T-helper 2 cell treated with Interferon-gamma antibody and Interleukin-4, amounts not matched to agents 5 μg/mL and 100 μg/mL, for 36 hours (primary cell): ENCODE data around the gene WDR27.
"Not testable (repeated sequence)": the region's sequence is repeated elsewhere in the genome, so short reads cannot be mapped to it uniquely, and the experiment has no call there.

ENCODE experiments used
- DNase-seq: peaks from one replicate; pipeline ENCODE4 v3.0.0; 2021; ENCODE audit warnings: low spot score
- H3K27ac Mint-ChIP-seq: one replicate; pipeline ENCODE4 v1.8.0; 2021; ENCODE audit warnings: mild to moderate bottlenecking, mixed read lengths
- H3K27me3 Mint-ChIP-seq: one replicate; pipeline ENCODE4 v1.8.0; 2021; ENCODE audit warnings: low read depth, mixed read lengths
- H3K36me3 Mint-ChIP-seq: one replicate; pipeline ENCODE4 v1.8.0; 2021; ENCODE audit warnings: low read depth, mixed read lengths
- H3K4me1 Mint-ChIP-seq: one replicate; pipeline ENCODE4 v1.8.0; 2021; ENCODE audit warnings: low read depth, mixed read lengths
- H3K4me3 Mint-ChIP-seq: one replicate; pipeline ENCODE4 v1.8.0; 2022; ENCODE audit warnings: mild to moderate bottlenecking, moderate library complexity, mixed read lengths
- H3K9me3 Mint-ChIP-seq: one replicate; pipeline ENCODE4 v1.8.0; 2021; ENCODE audit warnings: mixed read lengths

The WDR27 gene

DNA sequence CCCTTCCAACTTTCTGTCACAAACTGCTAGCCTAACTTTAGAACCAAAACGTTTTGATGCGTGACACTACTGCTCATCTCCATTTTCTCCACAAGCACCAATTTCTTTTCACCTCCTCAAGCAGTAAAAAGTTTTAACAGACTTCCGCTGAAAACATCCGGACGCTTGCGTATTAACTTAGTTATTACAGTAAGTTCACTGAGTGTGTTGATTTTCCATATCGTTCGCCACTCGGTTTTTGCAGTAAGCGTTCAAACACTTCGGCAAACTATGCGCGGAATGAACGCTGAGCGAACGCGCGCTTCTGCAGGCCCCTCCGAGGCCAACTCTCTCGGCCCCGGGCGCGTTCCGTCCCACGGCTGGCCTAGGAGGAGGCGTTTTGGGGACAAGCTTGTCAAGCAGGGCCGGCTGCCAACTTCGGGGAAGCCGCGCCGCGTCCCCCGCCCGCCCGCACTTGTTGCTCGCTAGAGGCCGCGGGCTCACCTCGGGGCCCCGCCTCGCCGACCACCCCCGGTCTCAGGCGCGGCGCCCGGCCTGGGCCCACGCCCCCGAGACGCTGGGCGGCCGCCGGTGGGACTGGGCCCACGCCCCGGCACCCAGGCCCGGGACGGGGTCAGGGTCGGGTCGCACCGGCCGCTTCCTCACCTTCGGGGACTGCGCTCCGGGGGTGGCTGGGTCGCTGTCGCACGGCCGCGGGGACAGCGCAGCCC lies 21.5 kb upstream of the WDR27 start:
- peaks cover 4% of the 10 kb centered on the region for H3K27me3 Mint-ChIP-seq
- peaks cover 42% of the 10 kb centered on the region for H3K4me1 Mint-ChIP-seq
- peaks cover 13% of the 10 kb centered on the region for H3K36me3 Mint-ChIP-seq
- H3K4me3 Mint-ChIP-seq, result peak overlapping the region; percentile 92
- H3K9me3 Mint-ChIP-seq, result no peaks in the 10 kb centered on the region
- peak overlapping the region; percentile 98 for H3K27ac Mint-ChIP-seq
- DNase-seq, result peak; percentile 71

DNA sequence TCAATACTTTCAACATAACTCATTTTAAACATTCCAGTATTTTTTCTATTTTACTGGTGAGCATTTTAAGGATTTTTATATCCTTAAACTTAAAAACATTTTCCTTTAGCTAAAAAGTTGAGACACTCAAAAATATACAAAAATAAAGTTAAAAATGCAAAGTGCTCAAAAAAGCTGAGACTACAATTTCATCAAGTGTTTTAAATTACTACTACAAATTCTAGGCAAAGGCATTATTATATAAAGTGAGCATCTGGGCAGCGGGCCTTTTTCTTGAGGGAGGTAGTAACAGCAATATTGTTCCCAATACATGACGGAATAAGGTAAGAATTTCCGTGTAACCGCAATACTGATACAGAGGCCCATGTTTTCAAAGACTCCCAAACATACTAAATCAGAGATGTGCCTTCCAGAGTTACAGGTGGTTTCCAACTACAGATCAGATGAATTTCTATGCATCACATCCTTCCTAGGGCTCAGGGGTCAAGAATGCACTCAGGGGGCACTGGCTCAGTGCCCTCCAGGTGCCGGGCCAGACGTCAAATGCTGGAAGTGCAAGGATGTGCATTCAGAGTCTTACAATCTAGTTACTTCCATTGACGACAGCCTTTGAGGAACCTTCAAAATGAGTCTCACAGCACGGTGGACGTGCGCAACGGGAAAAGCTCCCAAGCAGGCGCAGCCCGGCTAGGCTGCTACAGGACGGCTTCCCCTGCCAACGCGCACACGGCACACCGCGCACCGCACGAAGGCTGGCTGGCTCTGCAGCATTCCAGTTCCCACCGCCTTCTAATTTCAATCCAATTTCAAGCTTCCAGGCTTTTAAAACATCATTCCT lies 20.8 kb upstream of the WDR27 start:
- H3K4me1 Mint-ChIP-seq, result peaks cover 38% of the 10 kb centered on the region
- H3K27me3 Mint-ChIP-seq, result peaks cover 4% of the 10 kb centered on the region

DNA sequence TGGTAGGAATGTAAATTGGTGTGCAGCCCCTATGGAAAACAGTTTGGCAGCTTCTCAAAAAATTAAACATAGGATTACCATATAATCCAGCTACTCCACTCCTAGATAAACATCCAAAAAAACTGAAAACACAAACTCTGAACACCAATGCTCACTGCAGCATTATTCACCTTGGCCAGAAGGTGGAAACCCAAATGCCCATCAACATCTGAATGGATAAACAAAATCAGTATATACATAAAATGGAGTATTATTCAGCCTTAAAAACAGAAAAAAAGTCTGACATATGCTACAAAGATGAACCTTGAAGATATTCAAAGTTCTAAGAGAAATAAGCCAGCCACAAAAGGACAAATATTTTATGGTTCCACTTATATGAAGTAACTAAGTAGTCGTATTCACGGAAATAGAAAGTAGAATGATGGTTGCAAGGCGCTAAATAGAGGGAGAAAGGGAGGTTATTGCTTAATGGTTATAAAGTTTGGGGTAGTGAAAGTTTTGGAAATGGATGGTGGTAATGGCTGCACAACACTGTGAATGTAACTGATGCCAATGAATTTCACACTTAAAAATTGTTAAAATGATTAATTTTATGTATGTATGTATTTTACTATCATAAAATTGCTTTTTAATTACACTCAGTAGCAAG lies 18.5 kb upstream of the WDR27 start:
- Mint-ChIP-seq H3K9me3 (no peaks in the 10 kb centered on the region), H3K4me3 (peak overlapping the region; percentile 14), H3K36me3 (peaks cover 26% of the 10 kb centered on the region), H3K27ac (no peak overlapping the region), H3K27me3 (peaks cover under 1% of the 10 kb centered on the region), H3K4me1 (peaks cover 31% of the 10 kb centered on the region)
- DNase-seq, result no peak

More for the DNA sequence above, 20.8 kb upstream of the WDR27 start:
- Mint-ChIP-seq H3K4me3 (peak overlapping the region; percentile 92), H3K27ac (peak overlapping the region; percentile 98), H3K9me3 (no peaks in the 10 kb centered on the region), H3K36me3 (peaks cover 13% of the 10 kb centered on the region)
- peak; percentile 21 for DNase-seq

DNA sequence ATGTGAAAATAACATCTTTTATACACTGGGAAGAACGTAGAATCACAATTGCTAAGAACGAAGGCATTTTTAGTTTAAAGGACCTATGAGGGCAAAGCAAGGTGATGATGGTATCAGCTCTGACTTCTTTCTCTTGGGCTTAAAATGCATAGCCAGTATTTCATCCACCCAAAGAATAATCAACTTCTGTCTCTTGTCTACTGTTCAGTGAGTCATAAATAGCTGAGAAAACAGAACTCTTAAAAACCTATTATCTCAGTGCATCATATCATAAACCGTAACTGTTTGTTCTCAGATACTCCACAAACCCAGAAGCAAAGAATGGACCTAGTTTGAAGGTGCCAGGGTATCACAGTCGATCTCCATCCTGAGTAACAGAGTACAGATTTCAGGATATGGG lies 17.3 kb upstream of the WDR27 start:
- no peak overlapping the region for H3K4me3 Mint-ChIP-seq
- no peaks in the 10 kb centered on the region for H3K27me3 Mint-ChIP-seq
- peaks cover 27% of the 10 kb centered on the region for H3K4me1 Mint-ChIP-seq
- peaks cover 32% of the 10 kb centered on the region for H3K36me3 Mint-ChIP-seq
- H3K9me3 Mint-ChIP-seq, result no peaks in the 10 kb centered on the region
- H3K27ac Mint-ChIP-seq, result no peak overlapping the region
- no peak for DNase-seq

DNA sequence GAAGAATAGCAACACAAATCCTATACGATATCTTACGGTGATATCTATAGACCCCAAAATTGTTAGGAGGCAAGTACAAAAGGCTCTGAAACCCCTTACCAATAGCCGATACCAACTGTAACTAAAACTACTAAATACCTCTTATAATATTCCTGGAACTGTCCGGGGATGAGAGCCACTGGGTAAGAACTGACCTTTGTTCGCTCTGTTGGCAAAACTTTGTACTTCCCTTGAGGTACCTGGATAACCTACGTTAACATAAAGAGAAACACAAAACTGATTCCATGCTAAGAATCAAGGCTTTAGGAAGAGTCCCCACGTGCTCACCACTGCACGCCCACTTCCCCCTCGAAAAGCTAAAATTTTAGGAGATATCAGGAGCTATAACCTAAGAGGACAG lies 12.8 kb upstream of the WDR27 start:
- Mint-ChIP-seq H3K4me3 (no peak overlapping the region), H3K9me3 (no peaks in the 10 kb centered on the region), H3K36me3 (peaks cover 49% of the 10 kb centered on the region), H3K4me1 (peaks cover 10% of the 10 kb centered on the region), H3K27me3 (no peaks in the 10 kb centered on the region), H3K27ac (no peak overlapping the region)
- DNase-seq, result no peak

DNA sequence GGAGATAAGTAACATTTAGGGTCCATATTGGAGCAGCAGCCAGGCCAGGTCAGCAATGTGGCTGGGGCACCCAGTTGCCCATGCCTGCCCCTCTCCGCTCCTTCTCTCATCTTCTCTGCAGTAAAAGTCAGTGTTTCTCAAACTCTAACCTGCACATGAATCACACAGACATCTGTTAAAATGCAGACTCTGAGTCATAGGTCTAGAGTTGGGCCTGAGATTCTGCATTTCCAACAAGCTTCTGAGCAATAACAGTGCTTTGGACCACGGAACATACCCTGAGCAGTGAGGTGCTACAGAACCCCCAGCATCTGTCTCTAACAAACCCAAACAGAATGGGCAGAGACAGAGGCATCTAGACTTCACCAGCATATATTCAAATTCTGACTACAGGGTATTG lies 12.3 kb upstream of the WDR27 start:
- H3K4me1 Mint-ChIP-seq, result peaks cover 7% of the 10 kb centered on the region
- no peaks in the 10 kb centered on the region for H3K9me3 Mint-ChIP-seq
- peaks cover 46% of the 10 kb centered on the region for H3K36me3 Mint-ChIP-seq
- no peak for DNase-seq
- no peak overlapping the region for H3K4me3 Mint-ChIP-seq
- H3K27ac Mint-ChIP-seq, result no peak overlapping the region
- no peaks in the 10 kb centered on the region for H3K27me3 Mint-ChIP-seq

DNA sequence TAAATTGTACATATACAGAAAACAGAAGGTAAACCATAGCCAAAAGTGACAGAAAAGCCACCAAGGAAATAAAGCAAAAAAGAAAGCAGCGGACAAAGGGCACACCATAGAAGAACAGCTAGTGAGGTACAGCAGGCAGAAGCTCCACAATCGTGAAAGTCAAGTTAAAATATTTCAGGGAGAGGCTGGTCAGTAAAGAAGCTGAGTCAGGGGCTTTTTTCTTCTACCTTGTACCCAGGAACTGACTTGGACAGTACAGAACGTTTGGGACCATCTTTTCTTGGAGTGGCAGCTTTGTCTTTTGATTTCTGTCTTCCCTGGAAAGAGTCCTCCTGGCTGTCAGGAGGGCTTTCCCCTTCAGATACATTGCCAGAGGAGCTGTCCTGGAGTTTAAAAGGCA lies 8.2 kb upstream of the WDR27 start:
- H3K27ac Mint-ChIP-seq, result no peak overlapping the region
- no peak overlapping the region for H3K4me3 Mint-ChIP-seq
- no peak for DNase-seq
- no peaks in the 10 kb centered on the region for H3K9me3 Mint-ChIP-seq
- H3K27me3 Mint-ChIP-seq, result no peaks in the 10 kb centered on the region
- peaks cover 40% of the 10 kb centered on the region for H3K36me3 Mint-ChIP-seq
- H3K4me1 Mint-ChIP-seq, result peaks cover 17% of the 10 kb centered on the region

DNA sequence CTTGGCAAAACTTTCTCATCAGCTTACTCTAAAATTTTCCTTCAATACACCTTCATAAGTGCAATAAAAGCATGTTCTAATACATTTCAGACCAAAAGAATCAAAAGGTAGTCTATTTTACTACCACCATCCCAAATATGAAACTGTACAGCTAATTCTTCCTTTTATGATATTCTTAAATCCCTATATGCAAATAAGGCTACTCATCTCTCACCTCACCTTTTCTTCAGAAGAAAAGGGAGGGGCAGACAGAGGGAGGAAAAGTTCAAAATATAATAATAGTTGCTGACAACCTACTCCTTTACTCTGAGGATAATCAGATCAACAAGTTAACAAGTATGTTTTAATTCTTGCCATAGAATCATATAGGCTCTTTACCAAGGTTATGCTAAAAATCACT lies 7.5 kb upstream of the WDR27 start:
- H3K9me3 Mint-ChIP-seq, result no peaks in the 10 kb centered on the region
- H3K36me3 Mint-ChIP-seq, result peaks cover 41% of the 10 kb centered on the region
- H3K4me3 Mint-ChIP-seq, result no peak overlapping the region
- H3K27ac Mint-ChIP-seq, result no peak overlapping the region
- H3K4me1 Mint-ChIP-seq, result peaks cover 21% of the 10 kb centered on the region
- DNase-seq, result no peak
- no peaks in the 10 kb centered on the region for H3K27me3 Mint-ChIP-seq

DNA sequence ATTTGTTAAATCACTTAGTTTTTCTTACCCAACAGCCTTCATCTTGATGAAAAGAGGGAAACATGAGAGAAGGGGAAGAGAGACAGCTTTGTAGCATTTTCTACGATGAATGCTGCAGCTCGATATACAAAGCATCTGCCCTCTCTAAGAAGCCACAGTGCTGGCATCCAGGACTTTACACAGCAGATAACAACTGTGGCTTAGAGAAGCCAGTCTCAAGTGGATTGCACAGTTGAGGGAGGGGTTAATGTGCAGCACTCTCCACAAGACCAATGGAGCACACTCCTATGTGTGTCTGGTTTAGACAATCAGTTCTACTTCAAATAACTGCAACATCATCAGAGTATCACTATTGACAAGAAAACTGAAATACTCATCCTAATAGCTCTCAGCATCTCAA lies 5.9 kb upstream of the WDR27 start:
- Mint-ChIP-seq H3K27me3 (no peaks in the 10 kb centered on the region), H3K4me1 (peaks cover 32% of the 10 kb centered on the region), H3K4me3 (no peak overlapping the region), H3K36me3 (peaks cover 46% of the 10 kb centered on the region), H3K9me3 (no peaks in the 10 kb centered on the region), H3K27ac (peak overlapping the region; percentile 31)
- DNase-seq, result no peak

DNA sequence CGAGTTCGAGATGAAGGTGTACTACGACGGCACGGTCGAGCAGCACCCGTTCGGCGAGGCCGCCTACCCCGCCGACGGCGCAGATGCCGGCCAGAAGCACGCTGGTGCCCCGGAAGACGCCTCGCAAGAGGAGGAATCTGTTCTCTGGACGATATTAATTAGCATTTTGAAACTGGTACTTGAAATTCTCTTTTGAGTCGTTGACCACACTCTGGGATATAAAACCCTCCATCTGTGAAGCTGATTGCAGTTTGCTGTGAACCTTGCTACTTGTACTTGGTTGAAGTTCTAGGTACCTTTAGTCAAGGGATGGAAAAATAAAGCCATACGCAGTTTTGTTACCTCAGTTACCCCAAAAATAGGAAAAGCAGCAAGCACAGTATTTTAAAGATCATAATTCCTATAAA lies 1.0 kb upstream of the WDR27 start:
- DNase-seq, result no peak
- no peaks in the 10 kb centered on the region for H3K9me3 Mint-ChIP-seq
- no peaks in the 10 kb centered on the region for H3K27me3 Mint-ChIP-seq
- H3K36me3 Mint-ChIP-seq, result peaks cover 27% of the 10 kb centered on the region
- H3K4me3 Mint-ChIP-seq, result peak overlapping the region; percentile 89
- H3K27ac Mint-ChIP-seq, result peak overlapping the region; percentile 88
- peaks cover 37% of the 10 kb centered on the region for H3K4me1 Mint-ChIP-seq

DNA sequence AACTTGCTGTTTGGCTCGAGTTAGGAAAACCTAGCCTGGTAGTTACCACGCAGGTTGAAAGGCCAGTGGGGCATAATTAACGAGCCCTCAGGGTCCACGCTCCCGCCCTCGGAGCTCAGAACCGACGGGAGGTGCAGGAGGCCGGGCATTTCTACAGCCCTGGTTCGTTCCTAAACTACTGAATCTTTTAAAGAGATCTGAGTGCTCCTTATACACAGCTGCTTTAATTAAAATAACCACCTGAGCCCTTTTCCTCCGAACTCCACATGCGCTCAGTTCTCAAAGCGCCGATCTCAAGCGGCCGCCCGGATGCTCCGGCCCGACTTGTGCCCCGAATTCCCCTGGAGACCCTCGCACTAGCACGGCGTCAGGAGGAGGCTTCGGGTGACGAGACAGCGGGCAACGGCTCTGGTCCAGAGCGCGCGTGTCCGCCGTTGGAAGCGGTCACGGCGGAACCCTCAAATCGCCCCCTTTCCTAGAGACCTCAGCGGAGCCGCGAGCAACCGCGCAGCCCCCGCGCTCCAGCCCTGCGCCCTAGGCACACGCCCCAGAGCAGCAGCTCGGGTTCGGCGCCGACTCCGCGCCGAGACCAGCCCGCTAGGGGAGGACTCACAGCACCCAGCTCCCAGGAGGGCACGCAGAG lies 397 bp downstream of the WDR27 start:
- H3K36me3 Mint-ChIP-seq, result peaks cover 27% of the 10 kb centered on the region

DNA sequence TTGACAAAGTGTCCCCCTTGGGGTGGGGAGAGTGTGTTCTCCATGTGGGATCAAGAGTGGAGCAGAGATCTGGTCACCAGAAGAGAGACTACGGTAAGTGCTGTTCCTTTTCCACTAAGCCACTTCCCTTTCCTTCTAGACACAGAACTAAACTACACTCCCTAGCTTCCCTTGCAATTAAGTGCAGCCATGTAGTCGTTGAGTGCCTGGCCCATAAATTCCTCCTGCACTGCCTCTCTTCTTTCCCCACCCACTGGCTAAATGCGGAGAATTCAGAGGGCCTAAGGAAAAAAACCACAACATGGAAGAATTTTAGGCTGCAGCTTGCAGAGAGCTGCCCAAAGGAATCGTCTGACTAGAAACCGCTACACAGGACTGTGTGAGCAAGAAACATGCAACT lies 1.5 kb downstream of the WDR27 start:
- H3K27ac Mint-ChIP-seq, result no peak overlapping the region
- peaks cover 24% of the 10 kb centered on the region for H3K36me3 Mint-ChIP-seq
- no peaks in the 10 kb centered on the region for H3K9me3 Mint-ChIP-seq
- no peak for DNase-seq
- H3K4me3 Mint-ChIP-seq, result peak overlapping the region; percentile 91
- H3K27me3 Mint-ChIP-seq, result no peaks in the 10 kb centered on the region
- peaks cover 27% of the 10 kb centered on the region for H3K4me1 Mint-ChIP-seq

More for the DNA sequence above, 397 bp downstream of the WDR27 start:
- Mint-ChIP-seq H3K4me3 (peak overlapping the region; percentile 91), H3K27ac (peak overlapping the region; percentile 80), H3K9me3 (no peaks in the 10 kb centered on the region), H3K4me1 (peaks cover 34% of the 10 kb centered on the region), H3K27me3 (no peaks in the 10 kb centered on the region)
- no peak for DNase-seq

DNA sequence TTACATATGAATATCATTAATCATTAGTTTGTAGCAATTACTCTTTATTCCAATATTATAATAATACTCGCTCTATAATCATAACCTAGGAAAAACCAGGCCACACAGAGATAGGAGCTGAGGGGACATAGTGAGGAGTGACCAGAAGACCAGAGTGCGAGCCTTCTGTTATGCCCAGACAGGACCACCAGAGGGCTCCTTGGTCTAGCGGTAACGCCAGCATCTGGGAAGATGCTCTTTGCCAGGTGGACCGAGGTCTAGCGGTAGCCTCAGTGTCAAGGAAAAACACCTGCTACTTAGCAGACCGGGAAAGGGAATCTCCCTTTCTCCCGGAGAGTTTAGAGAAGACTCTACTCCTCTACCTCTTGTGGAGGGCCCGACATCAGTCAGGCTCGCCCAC lies 4.7 kb downstream of the WDR27 start:
- DNase-seq, H3K36me3 Mint-ChIP-seq, H3K9me3 Mint-ChIP-seq, H3K27me3 Mint-ChIP-seq, H3K4me3 Mint-ChIP-seq, H3K27ac Mint-ChIP-seq, H3K4me1 Mint-ChIP-seq: not testable (repeated sequence)

DNA sequence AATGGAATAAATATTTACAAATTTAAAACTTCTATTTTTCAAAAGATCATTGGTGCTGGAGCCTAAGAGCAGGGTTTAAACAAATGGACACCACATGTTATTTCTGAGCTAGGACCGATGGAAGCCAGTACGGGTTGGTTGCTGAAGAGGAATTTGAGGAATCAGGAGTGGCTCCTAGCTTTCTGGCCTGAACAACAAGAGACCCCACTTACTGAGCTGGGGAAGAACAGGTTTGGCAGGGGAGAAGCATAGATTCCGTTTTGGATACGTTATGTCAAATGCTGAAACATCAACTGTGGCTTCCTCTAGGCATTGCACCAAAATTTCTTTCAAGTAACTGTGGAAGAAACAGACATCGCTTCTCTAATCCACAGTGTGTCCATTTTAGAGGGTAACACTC lies 6.7 kb downstream of the WDR27 start:
- no peak overlapping the region for H3K27ac Mint-ChIP-seq
- peaks cover 12% of the 10 kb centered on the region for H3K36me3 Mint-ChIP-seq
- no peaks in the 10 kb centered on the region for H3K9me3 Mint-ChIP-seq
- H3K4me3 Mint-ChIP-seq, result no peak overlapping the region
- no peaks in the 10 kb centered on the region for H3K27me3 Mint-ChIP-seq
- H3K4me1 Mint-ChIP-seq, result peaks cover 8% of the 10 kb centered on the region
- no peak for DNase-seq
